Measurements from ENCODE around the gene MOV10. TPM values are rescaled to one million over a fixed set of nuclear protein-coding genes. Genes with fewer than 3 reads are reported as not detected.

Gene MOV10
- polyA plus RNA-seq, 1 donor from 2014 or later = 1.4 TPM

- Histone ChIP-seq H3K27me3 (ENCODE audit: insufficient read depth, low read depth, low read length) (no peaks in the 10 kb centered on the region), H3K36me3 (ENCODE audit: insufficient read depth, low read length) (no peaks in the 10 kb centered on the region), H3K9me3 (ENCODE audit: low read length) (no peaks in the 10 kb centered on the region), H3K9me2 (ENCODE audit: insufficient read depth, low read length) (no peaks in the 10 kb centered on the region), H3K4me2 (ENCODE audit: low read length) (no peak overlapping the region), H2AFZ (ENCODE audit: low read depth, low read length) (no peak overlapping the region), H3K9ac (ENCODE audit: low read length) (no peak overlapping the region), H3K79me2 (replicated peaks; ENCODE audit: insufficient read depth, low read length) (no peaks in the 10 kb centered on the region), H4K20me1 (ENCODE audit: insufficient read depth) (no peaks in the 10 kb centered on the region), H3K27ac (ENCODE audit: low read length) (no peak overlapping the region), H3K4me3 (ENCODE audit: low read length) (no peak overlapping the region), H3F3A (ENCODE audit: insufficient read depth, low read length, poor library complexity, severe bottlenecking) (no peaks in the 10 kb centered on the region)
- no peak for TF ChIP-seq REST (IDR thresholded peaks at IDR 0.05; ENCODE audit: borderline replicate concordance)
- TF ChIP-seq CTCF (IDR thresholded peaks at IDR 0.05; ENCODE audit: poor library complexity, severe bottlenecking) = no peak
- no peak for TF ChIP-seq POLR2AphosphoS5 (IDR thresholded peaks at IDR 0.05)
- no peak for TF ChIP-seq MXI1 (conservative IDR thresholded peaks at IDR 0.05; ENCODE audit: poor library complexity, severe bottlenecking)
- no peak for TF ChIP-seq RAD21 (conservative IDR thresholded peaks at IDR 0.05)
- no peak for TF ChIP-seq EP300 (conservative IDR thresholded peaks at IDR 0.05; ENCODE audit: poor library complexity, severe bottlenecking)
- no peak for TF ChIP-seq EZH2 (IDR thresholded peaks at IDR 0.05; ENCODE audit: borderline replicate concordance, insufficient read depth, low read length, poor library complexity, severe bottlenecking)
- no peak for TF ChIP-seq SMC3 (conservative IDR thresholded peaks at IDR 0.05; ENCODE audit: poor library complexity)
- TF ChIP-seq TAF1 (IDR thresholded peaks at IDR 0.05; ENCODE audit: low read depth) = no peak
These were observed 14.3 kb downstream of the MOV10 start for GRCh38 chr1:112688781-112689193.

GRCh38 chr1:112689196-112689841, 14.9 kb downstream of the MOV10 start:
- H3K9me2 ChIP-seq (ENCODE audit: insufficient read depth, low read length) = no peaks in the 10 kb centered on the region
- TF ChIP-seq POLR2AphosphoS5 (IDR thresholded peaks at IDR 0.05) = no peak
- no peak for TF ChIP-seq RAD21 (conservative IDR thresholded peaks at IDR 0.05)
- no peak for TF ChIP-seq CTCF (IDR thresholded peaks at IDR 0.05; ENCODE audit: poor library complexity, severe bottlenecking)
- TF ChIP-seq EZH2 (IDR thresholded peaks at IDR 0.05; ENCODE audit: borderline replicate concordance, insufficient read depth, low read length, poor library complexity, severe bottlenecking) = no peak
- TF ChIP-seq TAF1 (IDR thresholded peaks at IDR 0.05; ENCODE audit: low read depth) = no peak
- TF ChIP-seq EP300 (conservative IDR thresholded peaks at IDR 0.05; ENCODE audit: poor library complexity, severe bottlenecking) = no peak
- TF ChIP-seq SMC3 (conservative IDR thresholded peaks at IDR 0.05; ENCODE audit: poor library complexity) = no peak
- no peak for TF ChIP-seq REST (IDR thresholded peaks at IDR 0.05; ENCODE audit: borderline replicate concordance)
- H3K27me3 ChIP-seq (ENCODE audit: insufficient read depth, low read depth, low read length) = no peaks in the 10 kb centered on the region
- no peak overlapping the region for H3K4me2 ChIP-seq (ENCODE audit: low read length)
- H3K27ac ChIP-seq (ENCODE audit: low read length) = no peak overlapping the region
- no peaks in the 10 kb centered on the region for H3K36me3 ChIP-seq (ENCODE audit: insufficient read depth, low read length)
- no peaks in the 10 kb centered on the region for H3K79me2 ChIP-seq (replicated peaks; ENCODE audit: insufficient read depth, low read length)
- no peak overlapping the region for H2AFZ ChIP-seq (ENCODE audit: low read depth, low read length)
- H3K9me3 ChIP-seq (ENCODE audit: low read length) = no peaks in the 10 kb centered on the region
- no peaks in the 10 kb centered on the region for H3F3A ChIP-seq (ENCODE audit: insufficient read depth, low read length, poor library complexity, severe bottlenecking)
- H4K20me1 ChIP-seq (ENCODE audit: insufficient read depth) = no peaks in the 10 kb centered on the region
- H3K9ac ChIP-seq (ENCODE audit: low read length) = no peak overlapping the region
- no peak overlapping the region for H3K4me3 ChIP-seq (ENCODE audit: low read length)
